ENCODE results near the gene NUP43.

NUP43 gene

GRCh38 chr6:149734915-149735314, 11.4 kb downstream of the NUP43 start:
- Histone ChIP-seq H3K79me2 (ENCODE audit: control insufficient read depth, low read length) (no peaks in the 10 kb centered on the region), H3K4me1 (ENCODE audit: control insufficient read depth, low read length) (no peaks in the 10 kb centered on the region), H3K9me2 (replicated peaks; ENCODE audit: control insufficient read depth, low read length) (no peaks in the 10 kb centered on the region), H3K4me3 (ENCODE audit: low read length) (no peak overlapping the region), H3K27me3 (ENCODE audit: control insufficient read depth, low read length) (no peaks in the 10 kb centered on the region), H3F3A (ENCODE audit: control insufficient read depth, insufficient read depth) (no peaks in the 10 kb centered on the region), H3K4me2 (ENCODE audit: low read length) (no peak overlapping the region), H4K20me1 (ENCODE audit: control insufficient read depth, insufficient read depth, low read depth, low read length) (no peaks in the 10 kb centered on the region), H3K9me3 (ENCODE audit: control insufficient read depth, insufficient read depth, low read length) (no peaks in the 10 kb centered on the region), H3K27ac (ENCODE audit: low read depth, low read length) (no peak overlapping the region), H3K36me3 (ENCODE audit: control insufficient read depth, low read length) (peaks cover 83% of the 10 kb centered on the region)
- TF ChIP-seq CTCF (IDR thresholded peaks at IDR 0.05; ENCODE audit: low read depth, low read length, poor library complexity, severe bottlenecking) (no peak), EZH2phosphoT487 (IDR thresholded peaks at IDR 0.05; ENCODE audit: borderline replicate concordance, low read length) (no peak)

GRCh38 chr6:149733089-149733720, 13.1 kb downstream of the NUP43 start:
- Histone ChIP-seq H3K36me3 (ENCODE audit: control insufficient read depth, low read length) (peaks cover 83% of the 10 kb centered on the region), H3K9me3 (ENCODE audit: control insufficient read depth, insufficient read depth, low read length) (no peaks in the 10 kb centered on the region), H4K20me1 (ENCODE audit: control insufficient read depth, insufficient read depth, low read depth, low read length) (no peaks in the 10 kb centered on the region), H3K27ac (ENCODE audit: low read depth, low read length) (no peak overlapping the region), H3K9me2 (replicated peaks; ENCODE audit: control insufficient read depth, low read length) (no peaks in the 10 kb centered on the region), H3K4me2 (ENCODE audit: low read length) (no peak overlapping the region), H3K79me2 (ENCODE audit: control insufficient read depth, low read length) (no peaks in the 10 kb centered on the region), H3K27me3 (ENCODE audit: control insufficient read depth, low read length) (no peaks in the 10 kb centered on the region), H3K4me1 (ENCODE audit: control insufficient read depth, low read length) (no peaks in the 10 kb centered on the region), H3F3A (ENCODE audit: control insufficient read depth, insufficient read depth) (no peaks in the 10 kb centered on the region), H3K4me3 (ENCODE audit: low read length) (no peak overlapping the region)
- no peak for TF ChIP-seq CTCF (IDR thresholded peaks at IDR 0.05; ENCODE audit: low read depth, low read length, poor library complexity, severe bottlenecking)

- Histone ChIP-seq H3K4me3 (ENCODE audit: low read length) (no peak overlapping the region), H3K36me3 (ENCODE audit: control insufficient read depth, low read length) (peaks cover 80% of the 10 kb centered on the region), H3K9me3 (ENCODE audit: control insufficient read depth, insufficient read depth, low read length) (no peaks in the 10 kb centered on the region), H3K79me2 (ENCODE audit: control insufficient read depth, low read length) (no peaks in the 10 kb centered on the region), H3K4me1 (ENCODE audit: control insufficient read depth, low read length) (no peaks in the 10 kb centered on the region), H4K20me1 (ENCODE audit: control insufficient read depth, insufficient read depth, low read depth, low read length) (no peaks in the 10 kb centered on the region), H3K27me3 (ENCODE audit: control insufficient read depth, low read length) (no peaks in the 10 kb centered on the region), H3K4me2 (ENCODE audit: low read length) (no peak overlapping the region), H3K27ac (ENCODE audit: low read depth, low read length) (no peak overlapping the region), H3F3A (ENCODE audit: control insufficient read depth, insufficient read depth) (peaks cover 12% of the 10 kb centered on the region; the same call in 1 of the 2 replicates), H3K9me2 (replicated peaks; ENCODE audit: control insufficient read depth, low read length) (no peaks in the 10 kb centered on the region)
- no peak for TF ChIP-seq EZH2phosphoT487 (IDR thresholded peaks at IDR 0.05; ENCODE audit: borderline replicate concordance, low read length)
- TF ChIP-seq CTCF (IDR thresholded peaks at IDR 0.05; ENCODE audit: low read depth, low read length, poor library complexity, severe bottlenecking): no peak
These were observed 16.5 kb downstream of the NUP43 start for GRCh38 chr6:149729824-149730223.

Data from DOHH2 (cell line).